NCI-H2029 (cell line): ENCODE results near the gene GABRG3.

Experiments used
- DNase-seq: peaks from one replicate; lab custom pipeline; 2025; lab: John Stamatoyannopoulos, UW

The GABRG3 gene

DNA sequence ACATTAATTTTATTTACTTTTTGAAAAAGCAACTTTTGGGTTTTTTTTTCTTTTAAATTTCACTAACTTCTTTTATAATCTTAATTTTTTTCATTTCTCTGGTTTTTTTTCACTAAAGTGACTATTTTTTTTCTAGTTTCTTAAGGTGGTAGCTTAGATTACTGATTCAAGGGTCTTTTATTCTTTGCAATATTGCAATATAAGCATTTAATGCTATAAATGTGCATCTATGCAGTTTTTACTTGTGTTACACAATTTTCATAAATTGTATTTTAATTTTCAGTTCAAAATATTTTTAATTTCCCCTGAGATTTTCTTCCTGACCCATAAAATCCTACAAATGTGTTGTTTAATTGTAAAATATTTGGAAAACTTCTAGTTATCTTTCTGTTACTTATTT is 535.8 kb downstream of the GABRG3 start:
- DNase-seq: no peak

DNA sequence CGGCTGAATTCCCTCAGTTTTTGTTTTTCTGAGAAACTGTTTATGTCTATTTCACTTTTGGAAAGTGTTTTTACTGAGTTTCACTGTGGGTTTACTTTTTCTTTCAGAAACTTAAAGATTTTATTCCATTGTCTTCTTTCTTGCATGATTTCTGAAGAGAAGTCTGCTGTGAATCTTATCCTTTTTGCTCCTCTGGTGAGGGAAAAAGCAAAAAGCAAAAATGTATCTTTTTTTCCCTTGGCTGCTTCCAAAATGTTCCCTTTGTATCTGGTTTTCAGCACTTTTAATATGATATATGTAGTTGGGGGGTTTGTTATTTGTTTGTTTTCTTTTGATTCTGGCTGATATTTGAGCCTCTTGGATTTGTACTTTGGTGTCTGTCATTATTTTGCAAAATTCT is 538.0 kb downstream of the GABRG3 start:
- no peak for DNase-seq

DNA sequence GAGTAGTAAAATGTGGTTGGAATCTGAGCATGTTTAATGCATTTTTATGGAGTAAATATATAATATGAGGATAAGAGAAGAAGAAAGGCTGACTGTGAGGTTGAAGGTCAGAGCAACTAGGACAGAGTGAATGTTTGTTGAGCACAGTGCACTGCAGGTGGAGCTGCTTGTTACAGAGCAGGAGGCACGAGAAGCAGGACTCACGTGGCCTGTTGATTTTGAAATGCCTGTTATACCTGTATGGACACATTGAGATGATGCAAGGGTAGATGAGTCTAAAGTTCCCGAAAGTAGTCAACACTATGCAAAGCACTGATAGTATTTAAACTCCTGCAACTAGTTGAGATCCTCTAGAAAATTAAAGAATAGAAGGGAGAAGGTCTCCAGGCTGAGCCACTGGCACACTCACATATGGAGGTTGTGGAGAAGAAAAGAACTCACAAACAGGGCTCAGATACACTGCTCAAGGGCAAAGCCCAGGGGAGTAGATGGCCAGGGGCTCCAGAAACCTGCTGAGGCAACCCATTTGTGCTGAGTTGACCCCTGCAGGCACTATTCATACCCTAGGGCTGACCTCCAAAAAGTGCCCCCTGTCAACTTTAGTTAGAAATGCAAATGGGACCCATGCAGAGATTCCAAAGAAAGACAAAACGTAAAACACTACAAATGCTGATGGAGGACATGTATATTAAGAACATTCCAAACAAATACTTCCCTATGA is 541.5 kb downstream of the GABRG3 start:
- no peak for DNase-seq

DNA sequence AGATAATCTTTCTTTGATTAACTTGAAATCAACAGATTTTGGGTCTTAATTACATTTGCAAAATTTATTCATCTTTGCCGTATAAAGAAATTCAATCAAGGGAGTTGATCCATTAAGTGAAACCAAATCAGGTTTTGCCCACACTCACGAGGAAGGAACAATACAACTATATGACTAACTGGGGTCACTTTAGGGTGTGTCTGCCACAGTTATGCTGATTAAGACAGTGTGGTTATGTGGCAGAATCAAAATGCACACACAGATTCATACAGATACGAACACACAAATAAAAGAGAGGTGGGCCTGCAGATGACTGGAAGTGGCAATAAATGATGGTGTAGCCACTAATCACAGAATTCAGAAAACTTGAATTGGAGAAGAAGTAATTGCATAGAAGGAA is 543.5 kb downstream of the GABRG3 start:
- no peak for DNase-seq

DNA sequence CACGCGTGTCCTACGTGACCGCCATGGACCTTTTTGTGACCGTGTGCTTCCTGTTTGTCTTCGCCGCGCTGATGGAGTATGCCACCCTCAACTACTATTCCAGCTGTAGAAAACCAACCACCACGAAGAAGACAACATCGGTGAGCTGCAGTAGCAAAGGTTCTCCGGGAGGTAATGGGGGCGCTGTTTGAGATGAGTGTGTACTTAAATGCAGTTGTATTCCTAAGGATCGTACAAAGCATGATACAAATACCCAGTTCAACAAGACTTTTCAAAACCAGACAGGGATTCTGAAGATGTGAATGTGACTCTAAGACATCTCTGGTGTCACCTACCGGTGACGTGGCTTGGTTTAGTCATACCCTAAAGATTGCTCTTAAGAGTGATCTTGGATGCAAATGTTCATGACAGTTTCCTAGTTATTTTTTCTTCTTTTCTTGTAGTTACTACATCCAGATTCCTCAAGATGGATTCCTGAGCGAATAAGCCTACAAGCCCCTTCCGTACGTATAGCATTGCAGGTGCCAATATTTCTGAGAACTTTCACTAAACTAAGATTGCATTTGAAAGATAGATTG is 556.6 kb downstream of the GABRG3 start:
- DNase-seq: no peak

DNA sequence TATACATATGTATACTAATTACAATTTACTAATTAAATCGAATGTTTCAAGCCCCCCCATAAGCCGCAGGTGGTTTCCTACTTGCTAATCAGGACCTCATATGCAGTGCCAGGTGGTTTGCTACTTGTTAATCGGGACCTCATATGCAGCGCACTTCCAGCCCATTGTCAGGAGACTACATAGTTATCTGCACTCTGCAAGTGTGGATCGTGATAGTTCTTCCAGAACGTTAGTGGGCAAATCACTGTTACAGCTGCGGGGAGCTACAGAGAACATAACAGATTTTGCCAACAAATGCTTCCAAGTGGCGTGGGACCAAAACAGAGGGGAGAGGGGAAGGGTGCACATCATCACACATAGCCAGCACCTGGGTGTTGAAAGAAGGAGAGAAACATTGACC is 558.4 kb downstream of the GABRG3 start:
- no peak for DNase-seq

DNA sequence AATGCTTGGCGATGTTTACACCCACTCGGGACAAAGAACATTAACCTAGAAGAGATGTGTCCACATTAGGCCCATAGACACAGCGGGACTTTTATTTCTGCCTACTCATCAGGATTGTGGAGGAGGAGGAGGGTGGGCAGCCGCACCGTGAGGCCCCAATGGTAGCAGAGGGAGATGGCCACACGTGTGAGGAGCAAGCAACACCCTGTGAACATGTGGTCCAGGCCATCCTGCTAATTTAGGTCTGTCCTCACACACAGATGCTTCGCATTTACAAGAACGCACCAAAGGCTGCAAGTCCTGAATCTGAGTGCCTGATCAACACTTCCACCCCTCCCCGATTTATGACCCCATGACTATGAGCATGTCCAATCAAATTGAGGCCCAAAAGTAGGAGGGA is 560.0 kb downstream of the GABRG3 start:
- DNase-seq: no peak

DNA sequence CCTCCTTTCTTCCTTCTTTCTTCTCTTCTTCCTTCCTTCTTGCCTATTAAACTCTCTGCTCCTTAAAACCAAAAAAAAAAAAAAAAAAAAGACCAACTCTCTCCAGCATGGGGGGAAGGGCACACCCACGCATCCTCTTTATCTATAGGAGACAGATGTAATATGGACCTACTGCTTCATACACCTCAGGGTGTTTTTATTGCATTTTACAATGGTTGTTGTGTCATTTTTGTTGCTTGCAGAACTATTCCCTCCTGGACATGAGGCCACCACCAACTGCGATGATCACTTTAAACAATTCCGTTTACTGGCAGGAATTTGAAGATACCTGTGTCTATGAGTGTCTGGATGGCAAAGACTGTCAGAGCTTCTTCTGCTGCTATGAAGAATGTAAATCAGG is 561.4 kb downstream of the GABRG3 start:
- DNase-seq: no peak

DNA sequence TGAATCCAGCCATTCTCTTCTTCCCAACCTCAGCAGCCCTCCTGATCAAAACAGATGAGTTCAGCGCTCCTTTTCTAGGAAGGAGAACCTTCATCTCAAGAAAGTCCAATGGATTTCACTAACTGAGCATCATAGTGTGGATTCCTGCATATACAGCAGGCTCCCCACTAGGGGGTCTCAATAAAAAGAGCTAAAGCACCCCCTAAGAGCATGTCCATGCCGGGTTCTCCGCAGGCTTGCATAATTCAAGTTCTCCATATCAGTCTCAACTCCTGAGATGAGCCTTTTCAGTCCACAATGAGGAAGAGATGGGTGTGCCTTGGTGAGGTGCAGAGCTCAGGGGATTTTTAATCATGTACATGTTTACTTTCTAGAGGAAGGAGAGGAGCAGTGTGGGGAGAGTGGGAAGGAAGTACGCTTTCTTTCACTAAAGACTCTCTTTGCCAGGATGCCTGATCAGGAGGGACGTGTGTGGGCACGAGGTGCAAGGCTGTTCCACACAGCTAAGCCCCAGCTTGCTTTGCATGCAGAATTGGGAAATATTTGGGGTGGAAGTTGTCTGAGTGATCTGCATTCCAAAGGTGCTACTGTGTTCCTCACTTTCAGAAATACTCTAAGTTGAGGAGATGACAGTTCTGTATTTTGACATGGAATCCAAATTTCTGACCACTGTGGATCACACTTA is 564.6 kb downstream of the GABRG3 start:
- DNase-seq: no peak

DNA sequence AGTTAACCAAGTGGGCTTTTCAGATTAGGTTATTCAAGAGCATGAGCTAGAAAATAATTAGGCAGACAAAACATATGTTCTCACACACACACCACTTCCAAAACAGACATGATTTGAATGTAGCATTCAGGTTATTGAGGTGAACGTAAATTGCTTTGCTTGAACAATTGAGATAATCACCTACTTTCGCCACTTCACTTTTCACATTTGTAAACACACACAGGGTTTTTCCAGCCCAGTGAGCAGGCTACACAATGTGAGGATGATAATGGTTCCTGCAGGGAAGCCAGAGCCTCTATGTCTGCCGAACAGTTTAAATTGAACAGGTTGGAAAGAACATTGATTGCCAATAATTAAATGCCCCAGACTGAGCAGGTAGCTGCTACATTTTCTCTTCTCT is 567.3 kb downstream of the GABRG3 start:
- peak; percentile 59 for DNase-seq

DNA sequence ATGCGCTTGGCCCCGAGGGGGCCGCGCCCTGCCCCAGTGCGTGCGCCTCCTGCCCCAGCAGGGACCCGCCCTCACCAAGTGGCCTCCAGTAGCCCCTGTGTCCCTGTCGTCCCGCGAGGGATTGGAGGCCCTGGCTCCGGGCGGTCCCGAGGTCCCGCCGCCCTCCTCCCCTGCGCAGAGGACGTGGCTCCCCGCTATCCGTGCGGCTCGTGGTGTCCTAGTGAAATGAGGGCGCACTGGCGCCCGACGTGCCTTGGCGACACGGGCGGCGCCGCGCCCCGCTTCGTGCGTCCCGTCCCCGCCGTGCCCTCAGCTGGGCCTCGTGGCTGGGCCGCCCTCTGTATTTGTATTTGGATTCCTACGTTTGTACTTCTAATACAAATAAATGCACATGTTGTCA is 570.6 kb downstream of the GABRG3 start:
- no peak for DNase-seq

DNA sequence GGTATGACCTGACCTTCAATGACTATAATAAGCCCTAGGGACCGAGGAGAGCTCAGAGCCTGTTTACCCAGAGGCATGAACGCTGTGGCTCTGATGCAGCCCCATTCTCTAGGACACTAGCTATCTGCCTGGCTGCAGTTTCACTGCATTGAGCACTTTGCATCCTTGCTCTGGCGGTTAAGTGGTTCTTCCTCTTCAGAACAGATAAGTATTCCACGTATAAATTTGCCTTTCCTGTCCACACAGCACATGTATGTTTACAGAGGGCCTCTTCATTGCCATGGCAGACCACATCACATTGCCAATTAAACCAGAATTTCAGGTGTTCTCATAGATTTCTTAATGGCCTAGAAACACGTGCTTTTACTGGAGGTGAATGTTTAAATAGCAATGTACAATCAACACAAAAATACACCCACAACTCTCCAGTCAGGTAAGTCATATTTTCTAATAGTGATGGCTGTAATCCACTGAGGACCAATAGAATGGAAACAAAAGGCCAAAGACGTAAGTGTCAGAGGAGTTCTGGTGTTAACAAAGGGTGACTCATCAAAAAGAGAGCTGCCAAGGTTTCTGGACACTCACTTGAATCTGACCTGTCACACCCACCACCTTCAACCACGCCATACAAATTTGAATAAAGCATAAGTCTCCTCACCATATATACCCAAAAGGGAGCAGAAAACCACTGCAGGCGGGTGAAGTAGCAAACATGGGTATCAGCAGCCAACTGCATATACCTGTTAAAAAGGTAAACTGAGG is 574.7 kb downstream of the GABRG3 start:
- peak; percentile 81 for DNase-seq

DNA sequence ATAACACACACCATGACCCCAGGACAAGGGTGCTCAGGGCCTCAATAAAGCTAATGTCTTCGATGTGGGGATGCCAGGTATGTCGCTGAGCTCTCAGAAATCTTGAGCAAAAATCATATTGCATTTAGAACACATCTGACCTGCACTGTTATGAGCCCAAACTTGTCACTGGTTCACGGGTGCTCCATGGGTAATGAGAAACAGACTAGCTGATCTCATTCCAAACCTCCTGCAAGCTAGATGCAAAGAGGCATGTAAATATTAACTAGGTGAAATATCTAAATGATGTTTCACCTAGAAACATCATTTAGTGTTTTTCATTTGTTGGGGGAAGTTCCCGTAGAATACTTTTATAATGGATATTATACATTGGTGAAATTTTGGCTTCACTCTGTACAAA is 578.8 kb downstream of the GABRG3 start:
- no peak for DNase-seq

DNA sequence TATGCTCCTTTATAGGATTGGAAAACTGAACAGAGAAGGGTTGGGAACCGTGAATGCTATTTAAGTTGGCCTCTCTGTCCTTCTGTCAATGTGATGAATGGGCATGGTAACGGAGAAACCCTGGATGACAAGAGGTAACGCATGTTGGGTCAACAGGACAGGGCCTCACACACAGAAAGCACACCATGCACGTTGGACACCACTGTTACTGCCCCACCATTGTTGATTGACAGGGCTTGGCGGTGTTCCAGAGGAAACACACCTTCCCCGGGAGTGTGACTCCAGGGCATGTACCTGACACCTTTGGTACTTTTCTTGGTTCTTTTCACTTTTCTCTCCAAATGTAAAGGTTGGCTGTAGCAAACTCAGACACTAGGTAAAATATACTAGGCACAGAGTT is 579.7 kb downstream of the GABRG3 start:
- DNase-seq: no peak

DNA sequence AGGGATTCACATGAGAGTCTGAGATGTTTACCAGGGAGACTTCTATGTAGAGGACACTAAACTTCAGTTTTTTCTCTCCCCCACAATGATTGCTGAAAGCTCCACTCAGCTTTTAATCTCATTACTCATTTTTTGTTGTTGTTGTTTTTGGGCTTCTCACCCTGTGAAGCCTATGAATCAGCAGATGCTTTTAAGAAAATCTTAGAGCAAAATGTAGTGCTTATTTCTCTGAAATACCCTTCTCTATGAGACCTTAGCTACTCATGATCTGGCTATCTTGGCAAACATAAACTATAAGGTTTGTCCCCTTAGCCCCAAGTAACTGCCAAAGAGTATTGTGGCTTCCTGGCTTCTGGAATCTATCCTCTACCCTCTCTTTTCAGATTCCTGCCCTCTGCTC is 590.8 kb downstream of the GABRG3 start:
- DNase-seq: no peak

DNA sequence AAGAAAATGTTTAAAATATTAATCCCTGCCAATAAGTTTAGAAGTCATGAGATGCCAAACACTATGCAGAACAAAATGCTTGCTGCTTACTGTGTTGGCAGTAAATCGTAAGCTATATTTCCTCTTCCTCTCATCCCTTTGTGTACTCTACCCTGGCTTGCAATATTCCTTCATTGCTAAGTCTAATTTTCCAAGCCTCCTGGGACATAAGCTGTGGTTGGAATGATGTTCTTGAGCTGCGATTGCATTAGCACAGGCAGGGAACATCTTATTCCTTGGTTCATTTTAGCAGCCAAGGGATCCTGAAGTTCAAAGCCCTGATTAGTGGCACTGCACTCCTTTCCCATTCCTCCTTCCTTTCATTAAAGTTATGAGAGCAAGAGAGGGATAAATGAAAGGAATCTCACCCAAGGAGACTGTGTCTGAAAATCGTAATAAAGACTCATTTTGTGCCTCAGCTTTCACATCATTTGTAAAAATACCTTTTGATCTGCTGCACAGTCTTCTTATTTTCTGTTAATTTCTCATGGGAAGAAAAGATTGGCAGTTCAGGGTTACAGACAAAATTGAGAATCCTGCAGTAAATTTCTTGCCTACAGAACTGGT is 592.9 kb downstream of the GABRG3 start:
- no peak for DNase-seq

DNA sequence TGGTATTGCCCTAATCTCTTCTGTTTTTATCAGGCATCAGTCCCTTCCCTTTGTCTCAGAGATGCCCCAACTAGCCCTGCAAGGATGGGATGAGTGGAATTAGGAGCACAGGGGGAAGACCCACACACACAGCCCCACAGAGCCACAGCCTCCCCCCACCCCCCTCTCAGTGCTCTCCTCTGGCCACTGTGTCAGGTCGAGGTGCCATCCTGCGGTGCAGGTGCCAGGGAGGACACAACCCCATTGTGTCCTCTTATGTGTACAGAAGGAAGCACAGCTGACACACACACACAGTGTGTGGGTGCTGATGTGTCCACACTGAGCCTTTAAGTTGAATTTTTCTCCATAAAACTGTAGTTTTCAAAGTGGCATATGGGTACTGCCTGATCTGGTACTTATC is 593.7 kb downstream of the GABRG3 start:
- no peak for DNase-seq

DNA sequence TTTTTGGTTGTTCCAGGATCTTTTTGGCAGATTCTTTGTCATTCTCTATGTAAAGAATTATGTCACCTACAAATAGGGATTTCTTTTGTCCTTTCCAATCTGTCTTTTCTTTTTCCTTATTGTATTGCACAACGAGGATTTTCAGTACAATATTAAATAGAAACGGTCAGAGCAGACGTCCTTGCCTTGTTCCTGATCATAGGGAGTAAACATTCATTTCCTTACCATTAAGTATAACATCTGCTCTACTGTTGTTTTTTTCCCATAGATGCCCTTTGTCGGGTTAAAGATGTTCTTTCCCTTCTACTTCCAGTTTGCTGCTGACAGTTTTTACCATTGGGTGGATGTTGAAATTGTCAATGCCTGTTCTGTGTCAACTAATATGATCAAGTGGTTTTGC is 599.8 kb downstream of the GABRG3 start:
- DNase-seq: no peak

DNA sequence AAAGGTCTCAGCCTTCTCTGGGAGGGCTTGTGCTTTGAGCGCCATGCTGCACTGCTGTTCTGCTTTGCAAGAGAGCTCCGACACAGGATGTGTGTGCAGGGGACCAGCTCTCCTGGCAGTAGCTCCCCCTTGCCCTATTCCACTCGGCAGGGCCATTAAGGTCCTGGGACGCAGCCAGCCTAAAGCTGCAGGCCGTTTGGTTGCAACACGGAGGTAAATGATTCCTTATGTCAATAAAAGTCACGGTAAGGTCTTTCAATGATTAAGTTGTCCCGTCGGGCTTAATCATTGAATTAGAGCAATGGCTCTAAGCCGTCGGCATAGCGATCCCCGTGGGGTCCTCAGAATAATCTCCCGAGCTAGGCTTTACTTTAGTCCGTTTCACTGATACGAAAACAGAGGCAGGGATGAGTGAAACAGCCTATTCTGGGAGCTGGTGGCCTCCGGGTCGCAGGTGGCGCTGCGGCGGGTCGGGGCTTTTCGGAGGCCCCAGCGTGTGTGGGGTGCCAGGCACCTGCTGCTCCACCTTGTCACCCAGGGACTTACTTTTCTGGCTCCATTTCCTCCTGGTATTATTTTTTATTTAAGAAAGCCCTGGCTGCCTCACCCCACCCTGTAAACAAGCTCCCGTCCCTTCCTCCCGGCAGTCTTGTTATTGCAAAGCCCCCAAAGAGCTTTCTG is 603.0 kb downstream of the GABRG3 start:
- no peak for DNase-seq

DNA sequence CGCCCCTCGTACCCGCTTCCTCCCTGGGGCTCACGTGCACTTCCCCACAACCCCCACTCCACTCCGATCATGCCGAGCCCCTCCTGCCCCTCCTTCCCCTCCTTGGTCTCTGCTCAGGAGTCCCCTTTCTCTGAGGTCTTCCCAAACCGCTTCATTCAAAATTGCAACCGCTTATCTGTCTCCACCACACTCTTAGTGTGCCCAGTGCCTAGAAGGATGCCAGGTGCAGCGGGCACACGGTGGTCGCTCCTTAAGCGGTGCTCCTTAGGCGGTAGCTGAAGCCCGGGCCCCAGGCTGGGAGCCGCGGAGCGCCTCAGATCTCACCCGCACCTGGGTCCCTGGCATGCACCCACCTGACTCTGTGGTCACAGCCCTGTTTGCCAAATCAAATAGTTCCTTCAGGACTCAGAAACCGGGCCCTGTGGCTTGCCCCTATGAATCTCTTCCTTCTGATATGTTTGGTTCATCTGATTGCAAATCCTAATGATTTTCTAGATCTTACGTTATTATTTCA is 603.6 kb downstream of the GABRG3 start:
- DNase-seq: no peak

DNA sequence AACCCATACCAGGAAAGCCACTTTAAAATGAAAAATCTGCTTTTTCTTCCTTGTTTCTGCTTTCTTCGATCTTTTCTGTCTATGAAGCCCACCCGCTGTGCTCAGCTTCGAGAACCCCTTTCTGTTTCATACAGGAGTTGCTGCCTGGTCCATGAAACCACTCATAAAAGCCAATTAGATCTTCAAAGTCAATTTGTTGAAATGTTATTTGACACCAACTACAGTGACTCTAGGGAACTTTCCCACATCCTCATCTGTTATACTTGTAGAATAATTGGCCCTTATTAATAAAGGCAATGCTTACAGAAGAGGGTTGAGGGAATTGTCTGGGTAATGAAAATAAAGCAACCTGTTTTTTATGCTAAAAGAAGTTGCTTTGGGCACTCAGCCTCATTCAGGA is 604.5 kb downstream of the GABRG3 start:
- no peak for DNase-seq

DNA sequence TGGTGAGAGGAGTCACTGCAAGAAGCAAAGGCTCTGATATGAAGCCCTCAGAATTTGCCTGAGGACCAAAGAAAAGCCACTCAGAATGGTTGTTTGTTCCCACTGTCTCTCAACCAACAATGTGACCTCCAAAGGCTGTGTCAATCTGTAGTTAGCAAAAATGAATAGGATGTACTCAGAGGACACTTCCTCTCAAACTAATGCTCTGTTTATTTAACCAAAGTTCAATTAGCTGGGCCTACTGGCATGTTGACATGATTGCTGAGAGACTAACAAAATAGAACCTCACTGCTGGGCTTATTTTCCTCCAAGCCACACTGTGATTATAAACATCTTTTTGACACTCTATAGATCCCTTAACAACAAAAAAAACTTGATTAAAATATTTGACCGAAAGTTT is 605.6 kb downstream of the GABRG3 start:
- DNase-seq: no peak
